Stimulated activated naive CD8-positive, alpha-beta T cell treated with anti-CD3 and anti-CD28 coated beads, Interleukin-15, Interleukin-2, amounts not matched to agents 100 U/mL and 50 U/mL, for 24 hours (primary cell): ENCODE data around the gene PARK7.

Experiments
- ATAC-seq: fragments of 150-1000 bp; cut with Tn5 transposase; one replicate; pipeline ENCODE4 v1.10.0; 2021
- DNase-seq: peaks from one replicate; pipeline ENCODE4 v3.0.0; 2021

Gene PARK7

GRCh38 chr1:8024329-8024728 is 62.8 kb downstream of the PARK7 start:
- ATAC-seq (no peak), DNase-seq (no peak)

- ATAC-seq: no peak
- DNase-seq: no peak
Observed at GRCh38 chr1:8025061-8025670, 63.7 kb downstream of the PARK7 start.

GRCh38 chr1:8025671-8026144 is 64.2 kb downstream of the PARK7 start:
- peak; percentile 11 for DNase-seq
- ATAC-seq: peak; percentile 25

- peak; percentile 91 for DNase-seq
- ATAC-seq: peak; percentile 95
Observed at GRCh38 chr1:8026153-8026975, 64.9 kb downstream of the PARK7 start, which contains the start of gene ERRFI1. TSS of gene ERRFI1 (minus strand) at chr1:8026309. CDS start at chr1:8015619, 10,690 bp downstream.

- DNase-seq: no peak
- no peak for ATAC-seq
Observed at GRCh38 chr1:8026976-8027747, 65.7 kb downstream of the PARK7 start.

GRCh38 chr1:8027748-8028570 is 66.4 kb downstream of the PARK7 start:
- DNase-seq: no peak
- ATAC-seq: no peak

- no peak for ATAC-seq
- no peak for DNase-seq
Observed at GRCh38 chr1:8028571-8028910, 67.0 kb downstream of the PARK7 start.

- ATAC-seq: no peak
- DNase-seq: no peak
Observed at GRCh38 chr1:8031176-8031785, 69.8 kb downstream of the PARK7 start.

- DNase-seq (no peak), ATAC-seq (no peak)
Observed at GRCh38 chr1:8032366-8032910, 70.9 kb downstream of the PARK7 start.

- no peak for DNase-seq
- no peak for ATAC-seq
Observed at GRCh38 chr1:8033322-8033721, 71.8 kb downstream of the PARK7 start.
